ENCODE measurements around the gene WDR82.

WDR82 gene

DNA sequence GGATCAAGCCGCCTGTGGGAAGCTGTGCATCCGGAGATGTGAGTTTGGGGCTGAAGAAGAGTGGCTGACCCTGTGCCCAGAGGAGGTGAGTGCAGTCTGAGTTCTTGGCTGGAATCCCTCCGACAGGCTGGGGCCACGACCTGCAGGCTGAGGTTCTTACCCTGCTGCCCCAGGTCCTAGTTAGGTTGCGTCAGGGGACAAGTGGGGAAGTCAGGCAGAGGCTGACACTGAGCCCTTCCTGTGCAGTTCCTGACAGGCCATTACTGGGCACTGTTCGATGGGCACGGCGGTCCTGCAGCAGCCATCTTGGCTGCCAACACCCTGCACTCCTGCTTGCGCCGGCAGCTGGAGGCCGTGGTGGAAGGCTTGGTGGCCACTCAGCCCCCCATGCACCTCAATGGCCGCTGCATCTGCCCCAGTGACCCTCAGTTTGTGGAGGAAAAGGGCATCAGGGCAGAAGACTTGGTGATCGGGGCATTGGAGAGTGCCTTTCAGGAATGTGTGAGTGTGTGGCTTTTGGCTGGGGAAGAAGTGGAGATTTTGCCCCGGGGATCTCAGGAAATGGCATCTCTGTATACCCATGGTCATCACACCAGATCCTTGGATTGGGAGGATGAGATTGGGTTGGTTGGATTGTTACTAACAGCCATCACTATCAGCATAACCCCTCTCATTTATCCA is 31.6 kb downstream of the WDR82 start:
- H3K4me3 ChIP-seq (ENCODE audit: low read length): no peak overlapping the region
- TF ChIP-seq ZNF274 (IDR thresholded peaks at IDR 0.05; ENCODE audit: low read depth, low read length): no peak

DNA sequence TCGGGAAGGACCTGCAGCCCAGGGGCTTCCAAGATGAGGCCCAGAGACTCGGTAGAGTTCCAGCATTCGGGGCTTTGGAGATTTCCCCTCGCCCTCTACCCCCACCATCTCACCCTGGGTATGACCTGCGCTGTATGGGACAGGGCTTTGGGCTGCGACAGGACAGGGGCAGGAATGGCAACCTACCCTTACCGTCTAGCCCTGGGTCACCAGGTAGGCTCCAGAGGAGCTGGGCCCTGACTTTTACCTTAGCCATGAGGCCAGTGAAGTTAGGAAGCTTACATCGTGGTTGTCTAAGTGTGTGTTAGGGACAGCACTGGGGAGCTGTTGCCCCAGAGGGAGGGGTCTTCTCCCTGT is 32.2 kb downstream of the WDR82 start:
- H3K4me3 ChIP-seq (ENCODE audit: low read length): peak overlapping the region; percentile 54; the same call in 1 of the 2 replicates
- TF ChIP-seq ZNF274 (IDR thresholded peaks at IDR 0.05; ENCODE audit: low read depth, low read length): no peak

DNA sequence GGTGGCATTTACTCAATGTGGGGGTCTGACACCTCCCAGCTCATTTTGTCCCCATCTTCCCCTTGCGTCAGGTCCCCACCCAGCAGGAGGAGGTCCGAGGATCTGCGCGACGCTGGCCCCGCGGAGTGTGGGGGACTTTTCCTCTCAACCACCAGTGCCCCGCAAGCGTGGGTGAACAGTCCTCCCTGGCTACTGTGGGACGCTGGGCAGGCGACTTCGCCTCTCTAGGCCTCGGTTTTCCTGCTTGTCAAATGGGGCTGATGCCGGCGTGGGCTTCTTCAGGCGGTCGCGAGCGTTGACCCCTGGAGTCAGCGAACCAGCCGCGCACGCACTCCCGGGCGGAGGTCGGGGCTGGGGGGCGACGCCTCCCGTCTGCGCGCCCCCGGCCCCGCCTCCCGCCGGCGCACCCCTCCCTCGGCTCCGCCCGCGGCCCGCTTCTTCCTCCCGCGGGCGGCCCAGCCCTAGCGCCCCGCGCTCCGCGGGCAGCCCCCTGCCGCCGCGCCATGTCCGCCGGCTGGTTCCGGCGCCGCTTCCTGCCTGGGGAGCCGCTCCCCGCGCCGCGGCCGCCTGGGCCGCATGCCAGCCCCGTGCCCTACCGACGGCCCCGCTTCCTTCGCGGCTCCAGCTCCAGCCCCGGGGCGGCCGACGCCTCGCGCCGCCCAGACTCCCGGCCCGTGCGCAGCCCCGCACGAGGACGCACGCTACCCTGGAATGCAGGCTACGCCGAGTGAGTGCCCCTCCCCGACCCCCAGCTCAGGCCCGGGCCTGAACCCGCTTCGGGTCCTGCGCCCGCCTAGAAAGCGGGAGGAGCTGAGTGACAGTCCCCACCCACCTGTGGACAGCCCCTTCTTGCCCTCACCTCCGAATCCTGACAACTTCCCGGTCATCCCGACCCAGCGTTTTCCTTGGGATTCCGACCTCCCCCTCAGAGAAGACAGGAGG is 32.9 kb downstream of the WDR82 start, which contains the start of gene PPM1M:
Gene PPM1M, plus strand, starts transcription at position 438 of the 942 bp plus-strand sequence. Its CDS starts 66 bp downstream, at position 504.
- no peak for TF ChIP-seq ZNF274 (IDR thresholded peaks at IDR 0.05; ENCODE audit: low read depth, low read length)

DNA sequence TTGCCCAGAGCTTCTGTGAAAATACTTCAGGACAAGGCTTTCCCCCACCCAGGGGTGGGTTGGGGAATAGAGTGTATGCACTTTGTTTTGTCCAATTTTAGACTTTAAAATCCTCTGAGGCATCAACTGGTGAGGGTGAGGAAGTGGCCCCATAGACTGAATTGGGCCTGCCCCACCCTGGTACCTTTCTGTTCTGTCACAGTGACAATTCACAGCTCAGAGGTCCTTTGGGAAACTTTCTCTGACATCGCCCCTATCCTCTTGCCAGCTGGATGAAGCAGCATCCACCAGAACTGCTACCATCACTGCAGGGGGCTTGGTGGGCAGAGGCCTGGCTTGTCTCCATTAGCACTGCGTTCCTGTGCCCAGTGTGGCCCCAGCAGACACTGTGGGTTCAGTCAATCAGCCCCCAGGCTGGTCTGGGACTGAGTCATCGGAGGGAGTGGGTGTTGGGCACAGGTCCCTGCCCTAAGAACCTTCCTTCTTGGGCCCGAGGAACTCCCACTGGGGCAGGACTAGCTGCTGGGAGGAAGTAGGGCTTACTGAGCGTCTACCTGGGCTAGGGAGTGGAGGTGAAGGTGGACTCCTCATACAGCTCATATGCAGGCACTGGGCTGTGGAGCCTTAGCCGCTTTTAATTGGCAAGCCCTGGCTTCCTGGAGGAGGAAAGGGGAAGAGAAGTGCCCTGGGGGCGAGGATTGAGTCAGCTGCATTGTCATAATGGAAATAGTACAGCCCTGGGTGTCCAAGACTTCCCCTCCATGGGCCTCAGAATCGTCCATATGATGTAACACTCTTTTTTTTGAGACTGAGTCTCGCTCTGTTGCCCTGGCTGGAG is 34.4 kb downstream of the WDR82 start:
- no peak overlapping the region for H3K4me3 ChIP-seq (ENCODE audit: low read length)
- TF ChIP-seq ZNF274 (IDR thresholded peaks at IDR 0.05; ENCODE audit: low read depth, low read length): no peak

More for the DNA sequence above, 32.9 kb downstream of the WDR82 start, which contains the start of gene PPM1M:
- H3K4me3 ChIP-seq (ENCODE audit: low read length): peak within 1 kb of the TSS; percentile 54; the same call in 1 of the 2 replicates

DNA sequence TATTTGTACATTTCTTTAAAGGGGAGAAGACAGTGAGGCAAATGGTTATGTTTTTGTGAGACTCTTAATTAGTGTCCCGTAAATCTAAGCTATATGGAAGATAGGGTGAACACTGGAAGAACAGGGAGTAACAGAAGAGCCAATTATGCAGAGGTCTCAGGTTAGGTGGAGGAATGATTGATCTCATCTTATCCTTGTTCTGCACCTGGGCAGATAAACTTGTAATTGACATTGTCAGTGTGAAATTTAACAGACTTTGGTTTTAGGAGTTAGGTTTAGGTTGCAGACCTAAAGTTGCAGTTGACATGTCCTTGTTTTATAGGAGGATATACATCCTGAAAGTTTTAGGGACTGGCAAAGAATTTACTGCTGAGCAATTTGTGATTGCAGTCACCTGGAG is 36.4 kb downstream of the WDR82 start:
- TF ChIP-seq ZNF274 (IDR thresholded peaks at IDR 0.05; ENCODE audit: low read depth, low read length): no peak
- H3K4me3 ChIP-seq (ENCODE audit: low read length): no peak overlapping the region

DNA sequence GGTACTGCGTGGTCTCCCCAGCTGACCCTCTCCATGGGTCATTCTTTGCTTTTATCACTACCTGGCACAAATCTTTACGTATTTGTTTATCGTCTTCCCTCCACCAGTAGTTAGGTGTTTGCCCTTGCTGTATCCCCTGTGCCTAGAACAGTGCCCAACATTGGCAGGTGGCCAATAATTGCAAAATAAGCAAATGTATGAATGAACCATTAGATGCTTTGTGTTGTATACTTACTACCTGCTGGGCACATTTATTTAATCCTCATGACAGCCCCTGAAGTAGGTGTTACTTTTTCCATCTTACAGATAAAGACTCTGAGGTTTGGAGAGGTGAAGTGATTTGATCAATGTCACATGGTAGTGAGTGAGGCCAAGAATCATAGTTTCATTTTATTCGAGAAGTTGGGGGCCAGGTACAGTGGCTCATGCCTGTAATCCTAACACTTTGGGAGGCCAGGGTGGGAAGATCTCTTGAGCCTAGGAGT is 37.5 kb downstream of the WDR82 start:
- H3K4me3 ChIP-seq (ENCODE audit: low read length): no peak overlapping the region
- TF ChIP-seq ZNF274 (IDR thresholded peaks at IDR 0.05; ENCODE audit: low read depth, low read length): no peak

DNA sequence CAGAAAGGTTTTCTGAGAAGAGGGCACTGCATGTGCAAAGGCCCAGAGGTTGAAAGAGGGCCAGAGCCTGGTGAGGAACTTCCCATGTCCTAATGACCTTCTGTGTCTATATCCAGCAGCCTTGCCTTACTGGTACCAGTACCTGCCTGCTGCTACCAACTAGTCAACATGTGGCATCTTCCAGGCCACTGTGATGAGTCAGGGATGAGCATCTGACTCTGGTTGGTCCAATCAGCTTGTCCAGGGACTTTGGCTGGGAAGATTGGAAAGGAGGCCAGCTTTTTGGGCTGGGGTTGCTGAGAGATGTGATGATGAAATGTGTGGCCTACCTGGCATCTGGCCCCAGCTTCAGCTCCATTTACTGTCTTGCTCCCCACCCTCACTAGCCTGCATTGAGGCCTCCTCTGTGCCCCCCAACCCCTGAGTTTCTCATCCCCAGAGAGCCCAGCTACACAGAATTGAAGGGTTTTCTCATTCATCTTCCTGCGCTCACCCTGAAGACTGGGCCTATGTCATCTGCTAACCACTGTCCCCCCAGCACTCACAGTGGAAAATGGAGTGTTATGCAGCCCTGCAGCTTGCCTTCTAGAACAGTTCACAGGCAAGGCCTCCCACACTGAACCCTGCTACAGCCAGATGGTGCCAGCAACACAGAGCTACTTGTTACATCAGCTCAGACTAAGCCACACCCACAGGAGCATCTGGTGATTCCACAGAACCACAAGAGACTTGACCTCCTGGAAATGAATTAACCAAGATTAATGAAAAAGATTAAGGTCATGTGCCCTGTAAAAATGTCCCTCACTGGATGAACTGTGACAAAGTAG is 38.2 kb downstream of the WDR82 start:
- TF ChIP-seq ZNF274 (IDR thresholded peaks at IDR 0.05; ENCODE audit: low read depth, low read length): no peak
- peak overlapping the region; percentile 77; the same call in 1 of the 2 replicates for H3K4me3 ChIP-seq (ENCODE audit: low read length)

DNA sequence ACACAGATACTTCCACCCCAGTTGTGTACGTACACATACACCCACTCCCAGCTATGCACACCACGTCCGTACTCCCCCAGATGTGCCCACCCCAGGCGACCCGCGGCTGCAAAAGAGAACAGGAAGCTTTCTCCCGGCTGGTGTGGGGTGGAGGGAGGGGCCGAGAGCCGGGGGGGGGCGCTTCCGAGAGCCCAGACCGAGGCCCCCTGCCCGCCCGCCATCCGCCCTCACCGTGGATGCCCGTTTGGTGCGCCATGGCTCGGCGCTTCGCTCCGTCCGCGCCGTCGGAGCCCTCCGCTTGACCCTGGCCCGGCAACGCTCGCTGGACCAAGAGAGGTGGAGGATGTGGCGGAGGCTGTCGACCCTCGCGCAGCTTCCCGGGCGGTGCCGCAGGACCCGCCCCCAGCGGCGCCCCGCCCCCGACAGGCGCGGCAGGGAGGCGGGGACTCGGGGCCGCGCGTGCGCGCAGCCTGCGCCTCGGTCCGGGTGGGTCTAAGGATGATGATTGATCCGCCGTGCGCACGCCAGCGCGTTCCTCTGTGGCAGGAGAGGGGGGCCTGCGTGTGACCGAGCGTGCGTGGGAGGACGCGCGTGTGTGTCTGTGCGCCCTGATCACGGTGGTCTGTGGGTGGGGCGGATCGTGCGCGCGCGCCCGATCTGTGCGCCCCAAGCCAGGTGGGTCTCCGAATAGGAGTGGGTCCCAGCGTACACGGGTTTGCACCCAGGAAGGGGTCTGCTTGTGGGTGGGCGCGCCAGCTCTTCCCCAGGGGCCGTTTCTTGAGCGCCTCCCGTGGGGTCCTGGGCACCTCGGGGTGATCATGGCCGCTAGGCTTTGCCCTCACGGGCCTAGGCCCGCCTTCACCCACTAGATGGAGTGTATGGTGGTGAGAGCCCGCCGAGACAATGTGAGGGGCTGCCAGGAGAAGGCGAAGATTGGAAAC is 39.4 kb downstream of the WDR82 start, which contains the start of gene TWF2:
Gene TWF2, minus strand, starts transcription at position 398 of the 941 bp plus-strand sequence. Its CDS starts 142 bp downstream, at position 256.
- H3K4me3 ChIP-seq (ENCODE audit: low read length): peak within 1 kb of the TSS; percentile 77
- TF ChIP-seq ZNF274 (IDR thresholded peaks at IDR 0.05; ENCODE audit: low read depth, low read length): no peak

DNA sequence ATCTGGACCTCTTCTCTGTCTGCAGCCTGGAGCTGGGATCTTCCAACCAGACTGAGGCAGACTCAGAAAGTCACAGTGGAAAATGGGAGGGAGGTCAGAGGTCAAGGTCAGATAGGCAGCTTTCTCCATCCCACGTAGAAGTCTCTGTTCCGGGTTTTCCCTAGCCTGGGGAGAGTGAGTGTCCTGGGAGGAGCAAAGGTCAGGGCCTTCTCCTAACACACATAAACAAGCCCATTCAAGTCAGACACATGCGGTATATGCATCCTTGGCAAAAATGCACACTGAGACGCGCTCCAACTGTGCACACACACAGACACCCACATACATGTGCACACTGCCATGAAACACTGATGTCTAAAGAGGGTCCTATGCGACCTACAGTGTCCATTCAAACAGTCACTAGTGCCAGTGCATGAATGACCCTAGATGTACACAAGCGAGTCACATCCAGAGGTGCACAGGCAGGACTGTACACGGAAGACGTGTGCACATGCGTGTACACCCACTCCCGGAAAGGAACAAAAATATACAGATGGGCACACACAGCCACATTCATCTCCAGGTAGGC is 40.2 kb downstream of the WDR82 start:
- TF ChIP-seq ZNF274 (IDR thresholded peaks at IDR 0.05; ENCODE audit: low read depth, low read length): no peak
- peak overlapping the region; percentile 77 for H3K4me3 ChIP-seq (ENCODE audit: low read length)

DNA sequence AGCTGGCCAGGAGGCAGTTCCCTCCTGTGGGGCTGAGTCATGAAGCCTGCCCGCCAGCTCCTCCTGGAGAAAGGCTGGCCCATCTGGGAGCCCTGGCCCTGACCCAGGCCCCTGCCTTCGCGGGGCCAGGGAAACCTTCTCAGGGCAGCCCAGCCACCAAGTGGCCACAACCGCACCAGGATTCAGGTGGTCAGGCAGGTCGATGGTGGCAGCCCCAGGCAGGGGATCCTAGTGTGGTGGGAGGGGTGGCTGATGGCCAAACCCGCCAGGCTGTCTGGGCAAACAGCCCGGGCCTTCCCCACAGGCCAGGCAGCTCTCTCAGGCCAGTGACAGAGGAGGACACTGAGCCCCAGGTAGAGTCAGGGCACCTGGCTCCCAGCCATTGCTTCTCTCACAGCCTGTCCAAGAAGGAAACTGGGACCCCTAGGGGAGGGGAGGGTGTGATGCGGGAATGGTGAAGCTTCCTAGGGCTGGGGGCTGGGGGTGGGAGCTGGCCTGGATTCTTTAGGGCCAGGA is 40.7 kb downstream of the WDR82 start:
- TF ChIP-seq ZNF274 (IDR thresholded peaks at IDR 0.05; ENCODE audit: low read depth, low read length): no peak
- peak overlapping the region; percentile 77; the same call in 1 of the 2 replicates for H3K4me3 ChIP-seq (ENCODE audit: low read length)

DNA sequence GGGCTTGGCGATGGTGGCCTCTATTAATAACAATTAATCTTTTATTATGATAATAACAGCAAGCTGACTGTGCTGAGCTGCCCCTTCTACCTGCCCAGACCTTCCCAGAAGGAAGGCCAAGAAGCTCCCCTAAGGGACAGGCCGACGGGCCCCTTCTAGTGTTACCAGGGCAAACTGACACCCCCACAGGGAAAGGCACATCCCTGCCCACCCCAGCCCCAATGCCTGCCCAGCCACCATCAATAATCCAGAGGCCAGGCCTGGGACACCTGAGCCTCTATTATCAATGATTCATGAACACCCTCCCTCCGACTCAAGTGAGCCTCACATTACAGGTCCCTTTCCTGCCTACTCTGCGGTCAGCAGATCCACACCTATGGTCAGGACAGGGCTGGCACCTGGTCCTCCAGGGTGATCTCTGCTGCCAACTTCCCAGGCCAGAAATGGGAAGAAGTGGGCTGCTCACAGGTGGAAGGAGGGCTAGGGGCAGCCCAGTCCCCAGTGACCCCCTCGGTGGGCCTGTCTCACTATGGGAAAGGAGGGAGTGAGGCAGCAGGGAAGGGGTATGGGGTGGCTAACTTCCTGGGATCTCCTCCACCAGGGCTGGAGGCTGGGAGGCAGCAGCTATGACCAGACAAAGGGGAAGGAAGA is 41.3 kb downstream of the WDR82 start:
- TF ChIP-seq ZNF274 (IDR thresholded peaks at IDR 0.05; ENCODE audit: low read depth, low read length): no peak
- no peak overlapping the region for H3K4me3 ChIP-seq (ENCODE audit: low read length)

Data from GM08714 (cell line).